SK-N-SH treated with all-trans-retinoic acid at 6 μM for 48 hours (cell line): ENCODE results near the gene CACNA2D3.

Experiments used
- ATAC-seq: fragments of 200-7000 bp; cut with Tn5 transposase; 3 replicates; pipeline ENCODE4 v1.9.1; 2020; ENCODE audit warnings: mild to moderate bottlenecking, moderate library complexity
- ARNTL ChIP-seq: fragments of 450-650 bp; formaldehyde crosslinking; IDR thresholded peaks from 2 replicates; pipeline ENCODE4 v1.5.0; 2020; ENCODE audit warnings: low read depth, mild to moderate bottlenecking, moderate library complexity, borderline replicate concordance
- BACH2 ChIP-seq: fragments of 250-450 bp; sonication (Bioruptor Pico); IDR thresholded peaks from 2 replicates; pipeline ENCODE4 v1.9.0; 2021; ENCODE audit warnings: mild to moderate bottlenecking, borderline replicate concordance
- CSDC2 ChIP-seq: fragments of 250-450 bp; sonication (Bioruptor Pico); IDR thresholded peaks from 2 replicates; pipeline ENCODE4 v1.5.0; 2020; ENCODE audit warnings: mild to moderate bottlenecking, moderate library complexity
- GLIS3 ChIP-seq: fragments of 250-450 bp; sonication (Bioruptor Pico); IDR thresholded peaks from 2 replicates; pipeline ENCODE4 v1.5.0; 2020; ENCODE audit warnings: mild to moderate bottlenecking, moderate library complexity
- ISL1 ChIP-seq: fragments of 250-450 bp; sonication (Bioruptor Pico); IDR thresholded peaks from 2 replicates; pipeline ENCODE4 v2.1.2; 2022; ENCODE audit warnings: mild to moderate bottlenecking, moderate library complexity
- OSR1 ChIP-seq: fragments of 250-450 bp; sonication (Bioruptor Pico); IDR thresholded peaks from 2 replicates; pipeline ENCODE4 v1.8.0; 2022; ENCODE audit warnings: moderate library complexity, mild to moderate bottlenecking, inconsistent platforms
- PPARA ChIP-seq: fragments of 250-450 bp; sonication (Bioruptor Pico); IDR thresholded peaks from 2 replicates; pipeline ENCODE4 v1.5.0; 2020; ENCODE audit warnings: mild to moderate bottlenecking, borderline replicate concordance
- RARB ChIP-seq: fragments of 250-450 bp; sonication (Bioruptor Pico); IDR thresholded peaks from 2 replicates; pipeline ENCODE4 v1.8.0; 2021; ENCODE audit warnings: mild to moderate bottlenecking, moderate library complexity
- SNAI2 ChIP-seq: fragments of 250-450 bp; sonication (Bioruptor Pico); IDR thresholded peaks from 2 replicates; pipeline ENCODE4 v1.5.0; 2020; ENCODE audit warnings: mild to moderate bottlenecking, moderate library complexity
- TOX ChIP-seq: fragments of 250-450 bp; sonication (Bioruptor Pico); IDR thresholded peaks from 2 replicates; pipeline ENCODE4 v1.8.0; 2021; ENCODE audit warnings: mild to moderate bottlenecking, moderate library complexity, borderline replicate concordance
- ZC3H10 ChIP-seq: fragments of 250-450 bp; sonication (Bioruptor Pico); IDR thresholded peaks from 2 replicates; pipeline ENCODE4 v1.5.1; 2021; ENCODE audit warnings: mild to moderate bottlenecking, moderate library complexity
- ZFP30 ChIP-seq: fragments of 450-650 bp; formaldehyde crosslinking; IDR thresholded peaks from 2 replicates; pipeline ENCODE4 v1.5.0; 2022; ENCODE audit warnings: mild to moderate bottlenecking, moderate library complexity
- ZNF565 ChIP-seq: fragments of 450-650 bp; formaldehyde crosslinking; conservative IDR thresholded peaks from 2 replicates; pipeline ENCODE4 v1.5.0; 2020; ENCODE audit warnings: low read depth, mild to moderate bottlenecking, moderate library complexity
- ZNF8 ChIP-seq: fragments of 450-650 bp; formaldehyde crosslinking; IDR thresholded peaks from 2 replicates; pipeline ENCODE4 v1.5.0; 2020; ENCODE audit warnings: mild to moderate bottlenecking, moderate library complexity
- TF ChIP-seq, protein P1 (sequence below): fragments of 250-450 bp; sonication (Bioruptor Pico); IDR thresholded peaks from 2 replicates; pipeline ENCODE4 v1.8.0; 2020; ENCODE audit warnings: mild to moderate bottlenecking, moderate library complexity, borderline replicate concordance
- TF ChIP-seq, protein P2 (sequence below): fragments of 250-450 bp; sonication (Bioruptor Pico); IDR thresholded peaks from 2 replicates; pipeline ENCODE4 v1.8.0; 2021; ENCODE audit warnings: low read depth, mild to moderate bottlenecking, moderate library complexity, borderline replicate concordance
- TF ChIP-seq, protein P3 (sequence below): fragments of 250-450 bp; sonication (Bioruptor Pico); IDR thresholded peaks from 2 replicates; pipeline ENCODE4 v1.5.0; 2020; ENCODE audit warnings: mild to moderate bottlenecking, moderate library complexity
- TF ChIP-seq, protein P4 (sequence below): fragments of 250-450 bp; sonication (Bioruptor Pico); IDR thresholded peaks from 2 replicates; pipeline ENCODE4 v1.5.1; 2021; ENCODE audit warnings: mild to moderate bottlenecking, moderate library complexity
- TF ChIP-seq, protein P5 (sequence below): fragments of 250-450 bp; sonication (Bioruptor Pico); IDR thresholded peaks from 2 replicates; pipeline ENCODE4 v1.5.1; 2020; ENCODE audit warnings: low read depth, mild to moderate bottlenecking, moderate library complexity

CACNA2D3 gene

DNA sequence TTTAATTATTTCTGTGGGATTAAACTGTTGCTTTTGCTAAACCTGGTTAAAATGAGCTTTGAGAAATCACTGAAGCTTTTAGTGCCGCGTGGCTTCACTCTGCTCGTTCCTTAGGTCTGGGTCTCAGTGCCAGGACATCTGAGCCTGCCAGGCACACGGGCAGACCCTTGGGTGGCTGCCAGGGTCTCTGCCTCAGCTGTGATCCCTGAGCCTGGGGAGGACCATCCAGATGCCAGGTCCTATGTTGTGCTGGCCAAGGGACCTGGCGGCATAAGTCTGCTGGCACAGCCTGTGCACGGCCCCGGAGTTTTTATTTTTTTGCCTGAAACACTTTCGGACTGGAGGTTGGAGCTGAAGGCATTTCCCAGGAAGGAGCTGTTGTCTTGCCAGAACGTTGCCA, 477.4 kb downstream of the CACNA2D3 start:
- TF ChIP-seq, protein P1, sequence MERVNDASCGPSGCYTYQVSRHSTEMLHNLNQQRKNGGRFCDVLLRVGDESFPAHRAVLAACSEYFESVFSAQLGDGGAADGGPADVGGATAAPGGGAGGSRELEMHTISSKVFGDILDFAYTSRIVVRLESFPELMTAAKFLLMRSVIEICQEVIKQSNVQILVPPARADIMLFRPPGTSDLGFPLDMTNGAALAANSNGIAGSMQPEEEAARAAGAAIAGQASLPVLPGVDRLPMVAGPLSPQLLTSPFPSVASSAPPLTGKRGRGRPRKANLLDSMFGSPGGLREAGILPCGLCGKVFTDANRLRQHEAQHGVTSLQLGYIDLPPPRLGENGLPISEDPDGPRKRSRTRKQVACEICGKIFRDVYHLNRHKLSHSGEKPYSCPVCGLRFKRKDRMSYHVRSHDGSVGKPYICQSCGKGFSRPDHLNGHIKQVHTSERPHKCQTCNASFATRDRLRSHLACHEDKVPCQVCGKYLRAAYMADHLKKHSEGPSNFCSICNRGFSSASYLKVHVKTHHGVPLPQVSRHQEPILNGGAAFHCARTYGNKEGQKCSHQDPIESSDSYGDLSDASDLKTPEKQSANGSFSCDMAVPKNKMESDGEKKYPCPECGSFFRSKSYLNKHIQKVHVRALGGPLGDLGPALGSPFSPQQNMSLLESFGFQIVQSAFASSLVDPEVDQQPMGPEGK: no peak
- TF ChIP-seq, protein P2, sequence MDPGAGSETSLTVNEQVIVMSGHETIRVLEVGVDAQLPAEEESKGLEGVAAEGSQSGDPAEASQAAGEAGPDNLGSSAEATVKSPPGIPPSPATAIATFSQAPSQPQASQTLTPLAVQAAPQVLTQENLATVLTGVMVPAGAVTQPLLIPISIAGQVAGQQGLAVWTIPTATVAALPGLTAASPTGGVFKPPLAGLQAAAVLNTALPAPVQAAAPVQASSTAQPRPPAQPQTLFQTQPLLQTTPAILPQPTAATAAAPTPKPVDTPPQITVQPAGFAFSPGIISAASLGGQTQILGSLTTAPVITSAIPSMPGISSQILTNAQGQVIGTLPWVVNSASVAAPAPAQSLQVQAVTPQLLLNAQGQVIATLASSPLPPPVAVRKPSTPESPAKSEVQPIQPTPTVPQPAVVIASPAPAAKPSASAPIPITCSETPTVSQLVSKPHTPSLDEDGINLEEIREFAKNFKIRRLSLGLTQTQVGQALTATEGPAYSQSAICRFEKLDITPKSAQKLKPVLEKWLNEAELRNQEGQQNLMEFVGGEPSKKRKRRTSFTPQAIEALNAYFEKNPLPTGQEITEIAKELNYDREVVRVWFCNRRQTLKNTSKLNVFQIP (CRISPR knock-in tag): no peak
- TF ChIP-seq PPARA (CRISPR knock-in tag) (no peak), ZNF565 (CRISPR knock-in tag) (no peak), SNAI2 (no peak), ZC3H10 (CRISPR knock-in tag) (no peak), TOX (CRISPR knock-in tag) (no peak), GLIS3 (CRISPR knock-in tag) (no peak), OSR1 (no peak), ZFP30 (no peak), ARNTL (CRISPR knock-in tag) (no peak), RARB (CRISPR knock-in tag) (no peak), CSDC2 (CRISPR knock-in tag) (no peak), BACH2 (CRISPR knock-in tag) (no peak)
- TF ChIP-seq, protein P3, sequence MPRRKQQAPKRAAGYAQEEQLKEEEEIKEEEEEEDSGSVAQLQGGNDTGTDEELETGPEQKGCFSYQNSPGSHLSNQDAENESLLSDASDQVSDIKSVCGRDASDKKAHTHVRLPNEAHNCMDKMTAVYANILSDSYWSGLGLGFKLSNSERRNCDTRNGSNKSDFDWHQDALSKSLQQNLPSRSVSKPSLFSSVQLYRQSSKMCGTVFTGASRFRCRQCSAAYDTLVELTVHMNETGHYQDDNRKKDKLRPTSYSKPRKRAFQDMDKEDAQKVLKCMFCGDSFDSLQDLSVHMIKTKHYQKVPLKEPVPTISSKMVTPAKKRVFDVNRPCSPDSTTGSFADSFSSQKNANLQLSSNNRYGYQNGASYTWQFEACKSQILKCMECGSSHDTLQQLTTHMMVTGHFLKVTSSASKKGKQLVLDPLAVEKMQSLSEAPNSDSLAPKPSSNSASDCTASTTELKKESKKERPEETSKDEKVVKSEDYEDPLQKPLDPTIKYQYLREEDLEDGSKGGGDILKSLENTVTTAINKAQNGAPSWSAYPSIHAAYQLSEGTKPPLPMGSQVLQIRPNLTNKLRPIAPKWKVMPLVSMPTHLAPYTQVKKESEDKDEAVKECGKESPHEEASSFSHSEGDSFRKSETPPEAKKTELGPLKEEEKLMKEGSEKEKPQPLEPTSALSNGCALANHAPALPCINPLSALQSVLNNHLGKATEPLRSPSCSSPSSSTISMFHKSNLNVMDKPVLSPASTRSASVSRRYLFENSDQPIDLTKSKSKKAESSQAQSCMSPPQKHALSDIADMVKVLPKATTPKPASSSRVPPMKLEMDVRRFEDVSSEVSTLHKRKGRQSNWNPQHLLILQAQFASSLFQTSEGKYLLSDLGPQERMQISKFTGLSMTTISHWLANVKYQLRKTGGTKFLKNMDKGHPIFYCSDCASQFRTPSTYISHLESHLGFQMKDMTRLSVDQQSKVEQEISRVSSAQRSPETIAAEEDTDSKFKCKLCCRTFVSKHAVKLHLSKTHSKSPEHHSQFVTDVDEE: no peak
- no peak for ATAC-seq

DNA sequence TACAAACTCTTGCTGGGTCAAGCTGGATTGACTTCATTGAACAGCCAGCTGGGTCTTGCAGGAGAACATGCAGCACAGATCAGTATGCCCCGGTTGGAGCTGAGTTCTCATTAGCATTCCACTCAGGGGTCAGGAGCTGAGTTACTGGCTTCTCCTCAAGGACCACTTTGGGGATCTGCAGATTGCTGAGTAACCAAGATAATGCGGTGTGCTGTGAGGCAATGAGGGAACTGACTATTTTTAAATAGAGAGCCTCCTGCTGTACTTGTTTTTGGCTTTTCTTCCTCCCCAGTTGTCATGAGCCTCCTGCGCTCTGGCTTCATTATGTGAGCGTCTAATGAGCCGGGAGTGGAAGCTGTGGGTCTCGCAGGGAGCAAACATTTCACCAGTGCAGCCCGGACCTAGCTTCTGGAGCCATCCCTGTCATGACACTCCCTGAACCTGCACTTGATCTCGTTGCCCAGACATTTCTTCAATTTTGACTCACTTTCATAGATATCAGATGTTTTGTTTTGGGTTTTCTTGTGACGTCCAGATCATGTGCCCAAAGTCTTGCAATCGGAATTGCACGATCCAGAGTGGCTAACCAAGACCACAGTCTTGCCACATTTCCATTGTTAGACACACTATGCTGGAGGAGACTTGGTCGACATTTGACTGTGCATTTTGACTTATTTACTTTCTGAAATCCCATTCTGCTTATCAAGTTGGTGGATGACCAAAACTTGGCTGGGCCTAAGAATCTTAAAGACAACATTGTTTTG, 478.3 kb downstream of the CACNA2D3 start:
- TF ChIP-seq ZFP30 (no peak), OSR1 (no peak), ARNTL (CRISPR knock-in tag) (no peak), BACH2 (CRISPR knock-in tag) (no peak), PPARA (CRISPR knock-in tag) (no peak), CSDC2 (CRISPR knock-in tag) (no peak), GLIS3 (CRISPR knock-in tag) (no peak)
- TF ChIP-seq, protein P4, sequence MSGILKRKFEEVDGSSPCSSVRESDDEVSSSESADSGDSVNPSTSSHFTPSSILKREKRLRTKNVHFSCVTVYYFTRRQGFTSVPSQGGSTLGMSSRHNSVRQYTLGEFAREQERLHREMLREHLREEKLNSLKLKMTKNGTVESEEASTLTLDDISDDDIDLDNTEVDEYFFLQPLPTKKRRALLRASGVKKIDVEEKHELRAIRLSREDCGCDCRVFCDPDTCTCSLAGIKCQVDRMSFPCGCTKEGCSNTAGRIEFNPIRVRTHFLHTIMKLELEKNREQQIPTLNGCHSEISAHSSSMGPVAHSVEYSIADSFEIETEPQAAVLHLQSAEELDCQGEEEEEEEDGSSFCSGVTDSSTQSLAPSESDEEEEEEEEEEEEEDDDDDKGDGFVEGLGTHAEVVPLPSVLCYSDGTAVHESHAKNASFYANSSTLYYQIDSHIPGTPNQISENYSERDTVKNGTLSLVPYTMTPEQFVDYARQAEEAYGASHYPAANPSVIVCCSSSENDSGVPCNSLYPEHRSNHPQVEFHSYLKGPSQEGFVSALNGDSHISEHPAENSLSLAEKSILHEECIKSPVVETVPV: no peak
- TF ChIP-seq, protein P2 (CRISPR knock-in tag): no peak
- ATAC-seq: no peak

DNA sequence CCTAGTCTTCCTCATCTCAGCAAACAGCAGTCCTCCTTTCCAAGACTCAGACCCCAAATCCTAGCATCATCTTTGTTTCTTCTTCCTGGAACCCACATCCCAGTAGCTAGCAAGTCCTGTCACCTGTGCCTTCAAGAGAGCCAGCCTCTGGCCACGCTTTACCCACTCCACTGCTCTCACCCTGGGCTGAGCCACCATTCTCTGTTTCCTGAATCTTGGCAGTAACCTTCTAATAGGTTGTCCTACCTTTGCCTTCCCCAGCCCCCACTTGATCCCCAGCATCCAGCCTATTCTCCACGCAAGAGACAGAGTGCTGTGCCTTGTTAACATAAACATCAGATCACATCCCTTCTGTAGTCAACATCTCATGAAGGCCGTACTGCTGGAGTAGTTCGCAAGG, 482.1 kb downstream of the CACNA2D3 start:
- ATAC-seq: no peak
- TF ChIP-seq SNAI2: no peak
- TF ChIP-seq, protein P5, sequence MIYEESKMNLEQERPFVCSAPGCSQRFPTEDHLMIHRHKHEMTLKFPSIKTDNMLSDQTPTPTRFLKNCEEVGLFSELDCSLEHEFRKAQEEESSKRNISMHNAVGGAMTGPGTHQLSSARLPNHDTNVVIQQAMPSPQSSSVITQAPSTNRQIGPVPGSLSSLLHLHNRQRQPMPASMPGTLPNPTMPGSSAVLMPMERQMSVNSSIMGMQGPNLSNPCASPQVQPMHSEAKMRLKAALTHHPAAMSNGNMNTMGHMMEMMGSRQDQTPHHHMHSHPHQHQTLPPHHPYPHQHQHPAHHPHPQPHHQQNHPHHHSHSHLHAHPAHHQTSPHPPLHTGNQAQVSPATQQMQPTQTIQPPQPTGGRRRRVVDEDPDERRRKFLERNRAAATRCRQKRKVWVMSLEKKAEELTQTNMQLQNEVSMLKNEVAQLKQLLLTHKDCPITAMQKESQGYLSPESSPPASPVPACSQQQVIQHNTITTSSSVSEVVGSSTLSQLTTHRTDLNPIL (CRISPR knock-in tag): no peak
- TF ChIP-seq ZFP30: no peak
- TF ChIP-seq, protein P1: no peak
- TF ChIP-seq ISL1 (CRISPR knock-in tag): no peak
- TF ChIP-seq, protein P2 (CRISPR knock-in tag): no peak
- TF ChIP-seq TOX (CRISPR knock-in tag): no peak
- no peak for TF ChIP-seq ZNF8 (CRISPR knock-in tag)
- no peak for TF ChIP-seq OSR1
- TF ChIP-seq RARB (CRISPR knock-in tag): no peak
- no peak for TF ChIP-seq PPARA (CRISPR knock-in tag)
